A549 treated with CpdA at 1 μM for 4 hours (cell line): Measurements from ENCODE around the gene FNDC10. TPM values are rescaled to one million over a fixed set of nuclear protein-coding genes. Genes with fewer than 3 reads are reported as not detected.

Experiments used
- total RNA-seq: library from RNA; stranded (reverse); fragments of 200-300 nt; extraction: Qiagen RNA extraction; gene quantifications from 5 replicates; pipeline ENCODE4 v1.2.3, GENCODE V29; 2022; ENCODE audit warnings: low read depth

Gene FNDC10
- total RNA-seq, result 4.7 to 8.5 TPM (median 8.1 TPM) in 5 replicates

DNA sequence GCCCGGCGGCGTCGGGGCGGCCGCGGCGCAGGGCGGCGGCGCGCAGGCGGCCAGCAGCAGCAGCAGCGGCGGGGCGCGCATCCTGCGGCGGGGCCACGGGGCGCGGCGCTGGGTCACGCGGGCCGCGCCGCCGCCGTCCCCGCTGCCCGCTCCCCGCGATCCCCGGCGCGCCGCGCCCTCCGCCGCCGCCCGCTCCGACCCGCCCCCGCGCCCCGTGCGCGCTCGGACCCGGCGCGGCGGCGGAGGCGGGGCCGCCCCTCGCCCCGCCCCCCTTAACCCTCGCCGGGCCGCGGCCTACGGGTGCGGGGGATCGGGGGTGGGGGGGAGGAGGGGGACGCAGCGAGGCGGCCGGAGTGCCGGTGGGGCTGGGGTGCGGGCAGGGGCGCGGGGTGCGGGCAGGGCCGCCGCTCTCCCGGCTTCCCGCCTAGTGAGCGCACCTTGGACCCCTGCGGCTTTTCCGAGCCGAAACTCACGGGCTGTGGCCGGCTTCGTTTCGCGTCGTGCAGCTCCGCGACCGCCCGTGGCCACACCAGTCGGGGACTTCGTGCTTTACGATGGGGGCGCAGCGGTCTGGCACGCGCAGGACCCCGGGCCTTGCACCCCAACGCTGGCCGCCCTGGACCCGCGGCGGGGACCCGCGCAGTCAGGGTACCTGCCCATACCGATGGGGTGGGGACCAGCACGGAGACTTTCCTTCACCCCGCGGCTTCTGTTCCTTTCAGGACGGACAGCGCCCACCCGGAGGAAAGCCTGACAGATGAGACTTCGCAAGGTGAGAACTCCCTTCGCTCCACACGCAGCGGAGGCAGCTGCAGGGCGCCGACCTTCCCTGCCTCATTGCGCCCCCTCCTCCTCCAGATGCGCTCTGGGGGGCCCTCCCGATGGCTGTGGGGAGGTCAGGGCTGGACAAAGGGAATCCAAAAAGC lies at the start of gene FNDC10:
Gene FNDC10, minus strand, starts transcription at position 201 of the 926 bp plus-strand sequence. Its CDS starts 120 bp downstream, at position 81.

DNA sequence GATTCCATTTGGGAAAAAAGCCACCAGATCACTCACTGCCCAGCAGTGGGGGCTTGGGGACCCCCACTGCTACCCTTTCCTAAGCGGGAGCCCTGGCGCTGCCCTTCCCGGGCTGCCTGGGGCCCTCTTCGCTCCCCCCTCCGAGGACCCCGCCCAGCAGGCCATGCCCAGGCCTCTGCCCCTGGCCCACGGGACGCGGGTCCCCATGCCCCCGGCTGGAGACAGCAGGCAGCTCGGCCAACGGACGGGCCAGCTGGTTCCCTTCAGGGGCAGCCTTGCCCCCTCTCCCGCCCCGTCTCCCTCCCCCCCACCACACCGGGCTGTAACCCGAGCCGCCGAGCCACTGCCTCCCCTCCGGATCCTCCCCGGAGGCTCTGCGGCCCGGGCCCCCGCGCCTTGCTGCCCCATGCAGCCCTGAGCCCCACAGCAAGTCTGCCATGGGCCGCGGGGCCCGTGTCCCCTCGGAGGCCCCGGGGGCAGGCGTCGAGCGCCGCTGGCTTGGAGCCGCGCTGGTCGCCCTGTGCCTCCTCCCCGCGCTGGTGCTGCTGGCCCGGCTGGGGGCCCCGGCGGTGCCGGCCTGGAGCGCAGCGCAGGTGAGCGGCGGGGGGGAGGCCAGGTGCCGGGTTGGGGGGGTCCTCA lies 32.0 kb upstream of the FNDC10 start, which contains the start of gene MMP23B:
Gene MMP23B, plus strand, starts transcription at position 392 of the 639 bp plus-strand sequence. Its CDS starts 46 bp downstream, at position 438.

DNA sequence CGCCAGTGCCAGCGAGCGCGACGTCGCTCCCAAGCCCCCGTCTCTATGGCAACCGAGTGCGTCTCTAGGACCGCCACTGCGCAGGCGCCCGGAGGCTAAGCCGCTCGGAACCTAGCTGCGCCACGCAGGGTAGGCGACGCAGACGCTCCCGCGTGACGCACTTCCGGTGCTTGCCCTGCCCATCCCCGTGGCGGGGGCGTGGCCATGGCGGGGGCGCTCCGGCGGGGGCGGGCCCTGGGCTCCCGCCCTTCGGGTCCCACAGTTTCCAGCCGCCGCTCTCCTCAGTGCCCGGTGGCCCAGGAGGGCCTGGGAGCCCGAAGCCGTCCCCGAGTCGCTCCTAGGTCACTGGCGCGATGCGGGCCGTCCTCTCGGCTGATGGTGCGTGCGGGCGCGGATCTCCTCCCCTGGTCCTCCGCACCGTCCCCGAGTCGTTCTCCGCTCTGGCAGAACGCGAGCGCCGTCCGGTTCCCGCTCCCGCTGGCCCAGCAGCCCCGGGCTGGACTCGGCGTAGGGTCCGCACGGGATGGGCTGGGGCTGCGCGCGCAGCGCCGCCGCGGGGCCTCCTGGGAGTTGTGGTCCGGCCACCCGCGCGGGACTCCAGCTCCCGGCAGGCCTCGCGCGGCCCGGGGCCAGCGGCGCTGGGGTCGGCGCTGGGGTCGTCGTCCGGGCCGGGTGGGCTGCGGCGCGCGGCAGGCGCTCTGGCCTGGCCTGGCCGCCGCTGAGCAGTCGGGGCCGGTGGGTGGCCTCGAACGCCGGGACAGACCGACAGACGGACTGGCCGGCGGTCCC lies 15.5 kb upstream of the FNDC10 start, which contains the start of gene MIB2:
Gene MIB2, plus strand, starts transcription at position 245 of the 789 bp plus-strand sequence. CDS start 7,953 bp downstream, outside the sequence.

DNA sequence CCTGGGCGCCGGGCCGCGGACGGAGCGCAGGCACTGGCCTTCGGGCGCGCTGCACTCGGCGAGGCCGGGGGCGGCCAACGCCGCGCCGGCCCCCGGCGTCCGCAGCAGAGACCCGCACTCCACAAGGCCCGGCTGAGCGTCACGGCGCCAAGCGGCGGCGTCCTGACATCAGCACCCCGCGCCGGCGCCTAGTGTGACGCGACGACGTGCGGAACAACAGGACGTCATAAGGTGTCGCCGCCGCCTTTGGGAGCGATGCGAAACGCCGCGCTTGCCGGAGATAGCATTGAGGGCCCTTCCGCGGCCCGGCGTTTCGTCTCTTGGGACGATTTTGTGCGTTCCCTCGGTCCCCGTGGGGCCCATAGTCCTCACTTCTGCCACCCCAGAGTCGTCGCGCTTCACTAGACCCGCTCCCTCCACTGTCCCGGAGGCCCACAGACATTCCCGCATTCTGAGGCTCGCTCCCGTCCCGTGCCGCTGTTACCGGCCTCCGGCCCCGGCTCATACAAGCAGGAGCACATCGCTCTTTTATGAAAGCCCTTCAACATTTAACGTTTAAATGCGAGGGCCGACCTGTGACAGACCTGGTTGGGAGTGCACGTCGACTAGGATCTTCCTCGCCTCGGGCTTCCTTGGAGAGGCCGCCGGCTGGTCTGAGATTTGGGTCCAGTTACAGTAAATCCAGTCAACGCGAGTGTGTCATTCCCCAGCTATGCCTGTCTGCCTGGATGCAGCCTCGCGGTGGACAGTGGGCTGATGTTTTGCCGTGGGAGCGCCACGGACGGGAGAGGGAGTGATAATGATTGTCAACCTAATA lies 25.0 kb downstream of the FNDC10 start, which contains the start of gene SSU72:
Gene SSU72, minus strand, starts transcription at position 143 of the 817 bp plus-strand sequence. CDS start 306 bp downstream, outside the sequence.

Other genes starting within 250 kb of the FNDC10 start
- gene MXRA8, start 241.6 kb downstream of the FNDC10 start, total RNA-seq, result 0.09 to 0.65 TPM (median 0.29 TPM) in 5 replicates
- gene AURKAIP1, start 224.9 kb downstream of the FNDC10 start, total RNA-seq, result 107 to 183 TPM (median 168 TPM) in 5 replicates
- 47.3 to 61.0 TPM (median 48.3 TPM) in 5 replicates for gene CCNL2, start 200.8 kb downstream of the FNDC10 start, total RNA-seq
- 128 to 152 TPM (median 135 TPM) in 5 replicates for gene MRPL20, start 192.8 kb downstream of the FNDC10 start, total RNA-seq
- gene ANKRD65, start 178.9 kb downstream of the FNDC10 start, total RNA-seq, result 0.08 to 0.10 TPM (median 0.09 TPM) in 3 of 5 replicates, not detected in the others
- gene VWA1, start 164.4 kb downstream of the FNDC10 start, total RNA-seq, result 4.8 to 15.8 TPM (median 14.9 TPM) in 5 replicates
- not detected in 5 replicates for gene ATAD3C, start 150.4 kb downstream of the FNDC10 start, total RNA-seq
- gene ATAD3B, start 128.4 kb downstream of the FNDC10 start, total RNA-seq, result 1.5 to 3.4 TPM (median 3.0 TPM) in 5 replicates
- 32.6 to 40.2 TPM (median 37.8 TPM) in 5 replicates for gene ATAD3A, start 88.0 kb downstream of the FNDC10 start, total RNA-seq
- gene TMEM240, start 59.5 kb downstream of the FNDC10 start, total RNA-seq, result 0.18 to 0.92 TPM (median 0.66 TPM) in 5 replicates
- 88.5 to 113 TPM (median 109 TPM) in 5 replicates for gene SSU72, start 25.3 kb downstream of the FNDC10 start, total RNA-seq
- gene MIB2, start 15.4 kb upstream of the FNDC10 start, total RNA-seq, result 10.8 to 20.0 TPM (median 18.9 TPM) in 5 replicates
- 0.62 to 1.1 TPM (median 1.0 TPM) in 4 of 5 replicates, not detected in the other for gene MMP23B, start 32.0 kb upstream of the FNDC10 start, total RNA-seq
- 25.2 to 27.7 TPM (median 26.6 TPM) in 5 replicates for gene CDK11B, start 58.9 kb upstream of the FNDC10 start, total RNA-seq
- gene SLC35E2B, start 92.7 kb upstream of the FNDC10 start, total RNA-seq, result 10.6 to 14.2 TPM (median 12.7 TPM) in 5 replicates
- gene CDK11A, start 124.2 kb upstream of the FNDC10 start, total RNA-seq, result 20.8 to 28.6 TPM (median 24.9 TPM) in 5 replicates
- 33.0 to 39.7 TPM (median 34.1 TPM) in 5 replicates for gene NADK, start 178.3 kb upstream of the FNDC10 start, total RNA-seq